GM18907 (cell line): ENCODE results near the gene MNX1.

Experiments used
- ATAC-seq: cut with Tn5 transposase; IDR thresholded peaks from one replicate; pipeline ENCODE4 v1.9.1; 2021; ENCODE audit warnings: mild to moderate bottlenecking, moderate library complexity; ENCODE audit not compliant: unreplicated experiment

Gene MNX1

GRCh38 chr7:157010588-157011332, at the start of gene MNX1:
TSS of gene MNX1 (minus strand) at chr7:157010663. CDS start at chr7:157010350, 313 bp downstream.
- peak; percentile 73 for ATAC-seq

- no peak for ATAC-seq
Observed at GRCh38 chr7:157059534-157059933, 49.1 kb upstream of the MNX1 start.

GRCh38 chr7:157058701-157059100, 48.2 kb upstream of the MNX1 start:
- ATAC-seq, result no peak

GRCh38 chr7:157058068-157058467, 47.6 kb upstream of the MNX1 start:
- ATAC-seq, result no peak

- no peak for ATAC-seq
Observed at GRCh38 chr7:157056957-157057902, 46.8 kb upstream of the MNX1 start.

GRCh38 chr7:157056246-157056645, 45.8 kb upstream of the MNX1 start:
- ATAC-seq, result no peak

- no peak for ATAC-seq
Observed at GRCh38 chr7:157054927-157055326, 44.5 kb upstream of the MNX1 start.

GRCh38 chr7:157053118-157053517, 42.7 kb upstream of the MNX1 start:
- no peak for ATAC-seq

- no peak for ATAC-seq
Observed at GRCh38 chr7:157047148-157047547, 36.7 kb upstream of the MNX1 start.

- ATAC-seq, result no peak
Observed at GRCh38 chr7:157046681-157047080, 36.2 kb upstream of the MNX1 start.

GRCh38 chr7:157044943-157045660, 34.6 kb upstream of the MNX1 start:
- no peak for ATAC-seq

GRCh38 chr7:157044147-157044687, 33.8 kb upstream of the MNX1 start:
- no peak for ATAC-seq

- no peak for ATAC-seq
Observed at GRCh38 chr7:157043745-157044144, 33.3 kb upstream of the MNX1 start.

GRCh38 chr7:157041514-157042277, 31.2 kb upstream of the MNX1 start:
- no peak for ATAC-seq

GRCh38 chr7:157041004-157041403, 30.5 kb upstream of the MNX1 start:
- no peak for ATAC-seq

- ATAC-seq, result no peak
Observed at GRCh38 chr7:157037635-157038034, 27.2 kb upstream of the MNX1 start.

GRCh38 chr7:157037028-157037427, 26.6 kb upstream of the MNX1 start:
- ATAC-seq, result no peak

GRCh38 chr7:157035979-157036378, 25.5 kb upstream of the MNX1 start:
- no peak for ATAC-seq

GRCh38 chr7:157035302-157035701, 24.8 kb upstream of the MNX1 start:
- ATAC-seq, result no peak
